Hepatocyte (in vitro differentiated cells): Measurements from ENCODE around the gene LILRA6. TPM values are rescaled to one million over a fixed set of nuclear protein-coding genes. Genes with fewer than 3 reads are reported as not detected.
"Not testable (repeated sequence)": the region's sequence is repeated elsewhere in the genome, so short reads cannot be mapped to it uniquely, and the experiment has no call there.

Experiments used
- DNase-seq: peaks from one replicate; pipeline ENCODE4 v3.0.0-alpha.2; 2016; ENCODE audit warnings: low spot score
- H2AFZ ChIP-seq: fragments of 200-600 bp; sonication (generic); 2 replicates; pipeline ENCODE4 v1.6.0; 2016; ENCODE audit warnings: antibody characterized with exemption, mild to moderate bottlenecking
- H3K27ac ChIP-seq: fragments of 200-600 bp; sonication (generic); 2 replicates; pipeline ENCODE4 v1.5.1; 2016; ENCODE audit warnings: mild to moderate bottlenecking
- H3K27me3 ChIP-seq: fragments of 200-600 bp; sonication (generic); 2 replicates; pipeline ENCODE4 v1.6.1; 2016
- H3K36me3 ChIP-seq: fragments of 200-600 bp; sonication (generic); replicated peaks from 2 replicates; pipeline ENCODE4 v1.5.1; 2016; ENCODE audit warnings: low read depth; ENCODE audit not compliant: insufficient read depth
- H3K4me1 ChIP-seq: fragments of 200-600 bp; sonication (generic); 2 replicates; pipeline ENCODE4 v1.5.1; 2016; ENCODE audit warnings: mild to moderate bottlenecking, moderate library complexity; ENCODE audit not compliant: insufficient read depth
- H3K4me2 ChIP-seq: fragments of 200-600 bp; sonication (generic); 2 replicates; pipeline ENCODE4 v1.6.0; 2016
- H3K4me3 ChIP-seq: fragments of 200-600 bp; sonication (generic); 2 replicates; pipeline ENCODE4 v1.5.1; 2016; ENCODE audit warnings: mild to moderate bottlenecking
- H3K79me2 ChIP-seq: fragments of 200-600 bp; sonication (generic); 2 replicates; pipeline ENCODE4 v1.6.0; 2017; ENCODE audit warnings: mild to moderate bottlenecking
- H3K9me2 ChIP-seq: fragments of 200-600 bp; sonication (generic); replicated peaks from 2 replicates; pipeline ENCODE4 v1.6.0; 2017; ENCODE audit warnings: mild to moderate bottlenecking; ENCODE audit not compliant: insufficient read depth
- H3K9me3 ChIP-seq: fragments of 200-600 bp; sonication (generic); 2 replicates; pipeline ENCODE4 v1.5.1; 2016; ENCODE audit warnings: low read depth, mild to moderate bottlenecking
- H4K20me1 ChIP-seq: fragments of 200-600 bp; sonication (generic); 2 replicates; pipeline ENCODE4 v1.6.0; 2016; ENCODE audit warnings: mild to moderate bottlenecking; ENCODE audit not compliant: insufficient read depth, poor library complexity, severe bottlenecking
- CTCF ChIP-seq: fragments of 200-600 bp; sonication (generic); IDR thresholded peaks from 2 replicates; pipeline ENCODE4 v1.5.1; 2016; ENCODE audit warnings: antibody characterized with exemption, mild to moderate bottlenecking; ENCODE audit not compliant: poor library complexity
- EZH2 ChIP-seq: fragments of 200-600 bp; sonication (generic); IDR thresholded peaks from 2 replicates; pipeline ENCODE4 v1.6.1; 2016; ENCODE audit warnings: antibody characterized with exemption, mild to moderate bottlenecking, borderline replicate concordance
- EZH2phosphoT487 ChIP-seq: fragments of 200-600 bp; sonication (generic); IDR thresholded peaks from one replicate; pipeline ENCODE4 v1.6.1; 2018; ENCODE audit warnings: antibody characterized with exemption, mild to moderate bottlenecking, low read depth, moderate library complexity; ENCODE audit not compliant: unreplicated experiment, severe bottlenecking
- WGBS: methylation state at CpG from one replicate; pipeline ENCODE4 v1.1.6; 2016; ENCODE audit warnings: low lambda C conversion rate; ENCODE audit errors: missing lambda C conversion rate; 5-methylcytosine and 5-hydroxymethylcytosine counted together
- polyA plus RNA-seq: library from polyadenylated mRNA; unstranded; fragments of >200 nt; fragmentation: Nextera tagmentation; extraction: Ambion mirVana; gene quantifications from 2 replicates; pipeline ENCODE4 v1.2.1, GENCODE V29; 2016
- total RNA-seq: library from RNA; depleted of rRNA; stranded (reverse); fragments of >200 nt; gene quantifications from 2 replicates; pipeline ENCODE4 v1.2.3, GENCODE V29; 2014

LILRA6 gene
- total and polyA plus RNA-seq, 2 experiments from 2014 or later: 0.36 TPM; not detected in 1

- Histone ChIP-seq H3K36me3 (no peaks in the 10 kb centered on the region), H3K4me2 (no peak overlapping the region), H3K79me2 (no peaks in the 10 kb centered on the region), H3K9me2 (no peaks in the 10 kb centered on the region), H3K4me1 (no peaks in the 10 kb centered on the region), H3K9me3 (no peaks in the 10 kb centered on the region), H3K27ac (no peak overlapping the region), H2AFZ (no peak overlapping the region), H3K27me3 (peaks cover 7% of the 10 kb centered on the region), H4K20me1 (no peaks in the 10 kb centered on the region), H3K4me3 (no peak overlapping the region)
- no peak for DNase-seq
- WGBS: 89% methylated on average over 3 of the region's 3 CpGs
- TF ChIP-seq CTCF: no peak
- no peak for TF ChIP-seq EZH2
- TF ChIP-seq EZH2phosphoT487: no peak
Observed at GRCh38 chr19:54245936-54246335, 3.3 kb upstream of the LILRA6 start.

GRCh38 chr19:54243809-54244208 lies 1.2 kb upstream of the LILRA6 start:
- H3K27ac ChIP-seq, H3K27me3 ChIP-seq, H4K20me1 ChIP-seq, H3K79me2 ChIP-seq, DNase-seq, H3K36me3 ChIP-seq, H3K4me3 ChIP-seq, H2AFZ ChIP-seq, H3K9me2 ChIP-seq, H3K4me2 ChIP-seq, H3K4me1 ChIP-seq, H3K9me3 ChIP-seq: not testable (repeated sequence)
- WGBS: 77% methylated on average over 7 of the region's 8 CpGs

GRCh38 chr19:54242234-54242633 lies 356 bp downstream of the LILRA6 start:
- not testable (repeated sequence) for H3K36me3 ChIP-seq, H3K79me2 ChIP-seq, H3K4me3 ChIP-seq, DNase-seq, H3K4me2 ChIP-seq, H3K9me2 ChIP-seq, H2AFZ ChIP-seq, H4K20me1 ChIP-seq, H3K9me3 ChIP-seq, H3K27ac ChIP-seq, H3K4me1 ChIP-seq
- H3K27me3 ChIP-seq: peaks cover 13% of the 10 kb centered on the region
- 77% methylated on average over 4 of the region's 4 CpGs for WGBS

GRCh38 chr19:54240372-54241336 lies 1.9 kb downstream of the LILRA6 start:
- not testable (repeated sequence) for H2AFZ ChIP-seq, H3K36me3 ChIP-seq, H4K20me1 ChIP-seq, H3K4me1 ChIP-seq, DNase-seq, H3K9me2 ChIP-seq, H3K4me2 ChIP-seq, H3K79me2 ChIP-seq, H3K4me3 ChIP-seq, H3K27ac ChIP-seq, H3K9me3 ChIP-seq
- H3K27me3 ChIP-seq: peaks cover 13% of the 10 kb centered on the region
- 82% methylated on average over 16 of the region's 22 CpGs for WGBS

GRCh38 chr19:54239491-54240371 lies 2.9 kb downstream of the LILRA6 start:
- H3K9me3 ChIP-seq, H3K36me3 ChIP-seq, H3K27ac ChIP-seq, H4K20me1 ChIP-seq, H3K9me2 ChIP-seq, H3K4me1 ChIP-seq, H3K79me2 ChIP-seq, DNase-seq, H3K4me3 ChIP-seq, H3K4me2 ChIP-seq, H2AFZ ChIP-seq: not testable (repeated sequence)
- 78% methylated on average over 12 of the region's 21 CpGs for WGBS
- peaks cover 13% of the 10 kb centered on the region for H3K27me3 ChIP-seq
